RKO (cell line): ENCODE results near the gene CYRIA.

Source experiments
- DNase-seq: peaks from one replicate; pipeline ENCODE4 v3.0.0-alpha.2; 2016; ENCODE audit warnings: low spot score

The CYRIA gene

GRCh38 chr2:16629770-16630169 lies 35.9 kb downstream of the CYRIA start:
- DNase-seq: no peak

- DNase-seq: no peak
These were observed 36.6 kb downstream of the CYRIA start for GRCh38 chr2:16629044-16629443.

- no peak for DNase-seq
These were observed 37.3 kb downstream of the CYRIA start for GRCh38 chr2:16628314-16628713.

GRCh38 chr2:16626997-16627605 lies 38.5 kb downstream of the CYRIA start:
- no peak for DNase-seq

- DNase-seq: no peak
These were observed 39.1 kb downstream of the CYRIA start for GRCh38 chr2:16626497-16626896.

GRCh38 chr2:16625759-16626158 lies 39.9 kb downstream of the CYRIA start:
- DNase-seq: no peak

GRCh38 chr2:16625201-16625729 lies 40.4 kb downstream of the CYRIA start:
- DNase-seq: no peak

- no peak for DNase-seq
These were observed 41.2 kb downstream of the CYRIA start for GRCh38 chr2:16624436-16624780.

- no peak for DNase-seq
These were observed 41.8 kb downstream of the CYRIA start for GRCh38 chr2:16623564-16624435.

- no peak for DNase-seq
These were observed 42.6 kb downstream of the CYRIA start for GRCh38 chr2:16623031-16623430.

- DNase-seq: no peak
These were observed 43.1 kb downstream of the CYRIA start for GRCh38 chr2:16622399-16622968.

GRCh38 chr2:16621316-16621715 lies 44.3 kb downstream of the CYRIA start:
- DNase-seq: no peak

GRCh38 chr2:16620590-16620989 lies 45.0 kb downstream of the CYRIA start:
- no peak for DNase-seq

- no peak for DNase-seq
These were observed 45.9 kb downstream of the CYRIA start for GRCh38 chr2:16619576-16620245.

GRCh38 chr2:16617282-16618266 lies 48.1 kb downstream of the CYRIA start:
- DNase-seq: peak; percentile 22
